Nephron progenitor cell (in vitro differentiated cells): ENCODE results near the gene CABLES1.

Experiments used
- DNase-seq: peaks from one replicate; pipeline ENCODE4 v3.0.0; 2021
- H3K27ac Mint-ChIP-seq: 2 replicates; pipeline ENCODE4 v1.8.0; 2021; ENCODE audit warnings: mild to moderate bottlenecking, moderate library complexity, mixed read lengths
- H3K27me3 Mint-ChIP-seq: 2 replicates; pipeline ENCODE4 v1.8.0; 2021; ENCODE audit warnings: mild to moderate bottlenecking, low read depth, mixed read lengths; ENCODE audit not compliant: poor library complexity
- H3K36me3 Mint-ChIP-seq: 2 replicates; pipeline ENCODE4 v1.8.0; 2021; ENCODE audit warnings: low read depth, mixed read lengths
- H3K4me1 Mint-ChIP-seq: 2 replicates; pipeline ENCODE4 v1.8.0; 2021; ENCODE audit warnings: mixed read lengths
- H3K4me3 Mint-ChIP-seq: 2 replicates; pipeline ENCODE4 v1.8.0; 2021; ENCODE audit warnings: mild to moderate bottlenecking, moderate library complexity, mixed read lengths
- H3K9me3 Mint-ChIP-seq: 2 replicates; pipeline ENCODE4 v1.8.0; 2021; ENCODE audit warnings: mild to moderate bottlenecking, moderate library complexity, mixed read lengths
- CTCF ChIP-seq: fragments of 200-600 bp; sonication (generic); IDR thresholded peaks from 2 replicates; pipeline ENCODE4 v1.5.0; 2021; ENCODE audit warnings: antibody characterized with exemption

The CABLES1 gene

GRCh38 chr18:23307567-23308295, 172.4 kb downstream of the CABLES1 start:
- Mint-ChIP-seq H3K4me1 (peaks cover 9% of the 10 kb centered on the region), H3K36me3 (peaks cover 7% of the 10 kb centered on the region), H3K27me3 (no peaks in the 10 kb centered on the region), H3K9me3 (no peaks in the 10 kb centered on the region), H3K4me3 (no peak overlapping the region), H3K27ac (no peak overlapping the region)
- TF ChIP-seq CTCF, result no peak
- no peak for DNase-seq
